NCI-H1930 (cell line): ENCODE measurements around the gene CNTNAP3.
"Not testable (repeated sequence)": the region's sequence is repeated elsewhere in the genome, so short reads cannot be mapped to it uniquely, and the experiment has no call there.

ENCODE experiments used
- DNase-seq, 2 experiments: peaks; one replicate each; lab custom pipeline; 2025; lab: John Stamatoyannopoulos, UW

CNTNAP3 gene

DNA sequence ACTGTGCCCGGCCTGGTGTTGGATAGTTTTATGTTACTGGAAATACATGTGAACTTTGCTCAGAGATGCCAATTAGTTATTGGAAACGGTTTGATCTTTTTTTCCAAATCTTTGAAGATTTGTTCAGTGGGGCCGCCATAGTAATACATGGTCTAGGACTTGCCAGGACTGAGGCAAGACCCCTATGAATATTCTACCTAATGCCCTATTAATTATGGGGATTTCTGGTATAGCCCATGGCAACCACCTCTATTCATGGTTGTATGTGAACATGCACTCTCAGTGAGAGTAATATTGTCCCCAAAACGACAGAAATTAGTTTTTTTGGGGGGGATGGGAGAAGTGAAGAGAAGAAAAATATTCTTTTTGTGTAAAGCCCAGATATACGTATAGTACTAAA, 220.3 kb downstream of the CNTNAP3 start:
- not testable (repeated sequence) for DNase-seq

- DNase-seq = not testable (repeated sequence)
Observed at GRCh38 chr9:39062966-39063365, 225.0 kb downstream of the CNTNAP3 start.

DNA sequence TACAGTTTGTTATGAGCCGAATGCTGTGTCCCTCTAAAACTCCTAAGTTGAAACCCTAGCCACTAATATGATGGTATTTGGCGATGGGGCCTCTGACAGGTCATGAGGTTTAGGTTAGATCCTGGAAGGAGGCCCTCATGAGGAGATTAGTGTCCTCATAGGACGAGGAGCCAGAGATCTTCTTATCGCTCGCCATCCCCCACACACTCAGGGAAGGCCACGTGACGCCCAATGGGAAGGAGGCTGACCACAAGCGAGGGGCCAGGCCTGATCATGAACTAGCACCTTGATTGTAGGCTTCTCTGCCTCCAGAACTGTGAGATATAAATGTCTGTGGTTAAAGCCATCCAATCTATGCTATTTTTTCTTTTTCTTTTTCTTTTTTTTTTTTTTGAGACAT, 233.5 kb downstream of the CNTNAP3 start:
- not testable (repeated sequence) for DNase-seq

DNA sequence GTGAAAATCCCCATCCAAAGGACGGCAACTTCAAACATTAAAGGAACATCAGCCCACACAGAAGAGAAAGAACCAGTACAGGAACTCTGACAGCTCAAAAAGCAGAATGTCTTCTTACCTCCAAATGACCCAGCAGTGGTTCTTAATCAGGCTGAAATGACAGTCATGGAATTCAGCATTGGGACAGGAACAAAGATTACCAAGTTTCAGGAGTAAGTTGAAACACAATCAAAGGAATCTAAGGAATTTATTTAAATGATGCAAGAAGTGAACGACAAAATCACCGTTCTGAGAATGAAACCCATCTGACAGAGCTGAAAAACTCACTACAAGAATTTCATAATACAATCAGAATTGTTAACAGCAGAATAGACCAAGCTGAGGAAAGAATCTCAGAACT, 241.1 kb downstream of the CNTNAP3 start:
- not testable (repeated sequence) for DNase-seq

DNA sequence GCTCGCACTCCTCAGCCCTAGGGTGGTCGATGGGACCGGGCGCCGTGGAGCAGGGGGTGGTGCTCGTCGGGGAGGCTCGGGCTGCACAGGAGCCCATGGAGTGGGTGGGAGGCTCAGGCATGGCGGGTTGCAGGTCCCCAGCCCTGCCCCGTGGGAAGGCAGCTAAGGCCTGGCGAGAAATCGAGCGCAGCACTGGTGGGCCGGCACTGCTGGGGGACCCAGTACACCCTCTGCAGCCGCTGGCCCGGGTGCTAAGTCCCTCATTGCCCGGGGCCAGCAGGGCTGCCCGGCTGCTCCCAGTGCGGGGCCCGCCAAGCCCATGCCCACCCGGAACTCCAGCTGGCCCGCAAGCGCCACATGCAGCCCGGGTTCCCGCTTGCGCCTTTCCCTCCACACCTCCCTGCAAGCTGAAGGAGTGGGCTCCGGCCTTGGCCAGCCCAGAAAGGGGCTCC, 245.6 kb downstream of the CNTNAP3 start:
- DNase-seq = not testable (repeated sequence)

GRCh38 chr9:39041774-39042173, 246.2 kb downstream of the CNTNAP3 start:
- not testable (repeated sequence) for DNase-seq

DNA sequence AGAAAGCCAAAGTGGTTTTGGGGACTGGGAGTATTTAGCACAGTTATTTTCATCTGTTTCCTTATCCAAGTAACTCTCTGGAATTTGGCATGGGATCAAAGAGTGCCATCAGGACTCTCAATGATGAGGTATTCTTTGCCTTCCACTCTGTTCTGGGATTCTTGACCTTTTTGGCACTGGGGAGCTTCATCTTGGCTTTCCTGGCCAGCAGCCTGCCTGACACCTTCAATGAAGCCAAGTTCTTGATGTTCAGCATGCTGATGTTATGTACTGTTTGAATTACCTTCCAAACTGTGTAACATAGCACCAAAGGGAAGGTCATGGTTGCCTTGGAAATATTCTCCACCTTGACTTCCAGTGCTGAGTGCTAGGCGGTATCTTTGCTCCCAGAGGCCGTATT, 248.8 kb downstream of the CNTNAP3 start:
- not testable (repeated sequence) for DNase-seq

DNA sequence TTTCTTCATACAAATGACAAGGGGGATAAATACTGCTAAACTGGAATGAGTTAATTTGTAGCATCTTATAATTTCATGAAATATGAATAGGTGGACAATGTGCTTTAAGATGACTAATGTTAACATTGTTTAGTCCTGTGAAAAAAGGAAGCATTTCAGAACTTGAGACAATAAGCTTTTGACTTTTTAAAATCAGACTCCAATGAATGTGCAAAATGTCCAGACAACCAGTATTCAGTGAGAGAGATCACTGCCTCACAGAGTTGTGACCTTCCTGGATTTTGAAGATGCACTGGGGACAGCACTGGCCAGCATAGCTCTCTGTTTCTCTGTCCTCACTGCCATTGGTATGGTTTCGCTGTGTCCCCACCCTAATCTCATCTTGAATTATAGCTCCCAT, 249.7 kb downstream of the CNTNAP3 start:
- not testable (repeated sequence) for DNase-seq

GRCh38 chr9:39033849-39034248, 254.1 kb downstream of the CNTNAP3 start:
- not testable (repeated sequence) for DNase-seq

GRCh38 chr9:39030204-39031019, 257.6 kb downstream of the CNTNAP3 start:
- DNase-seq = not testable (repeated sequence)

- DNase-seq = not testable (repeated sequence)
Observed at GRCh38 chr9:39028855-39029254, 259.1 kb downstream of the CNTNAP3 start.

- not testable (repeated sequence) for DNase-seq
Observed at GRCh38 chr9:39028168-39028567, 259.8 kb downstream of the CNTNAP3 start.

GRCh38 chr9:39025911-39026588, 261.9 kb downstream of the CNTNAP3 start:
- not testable (repeated sequence) for DNase-seq
